ENCODE measurements around the gene SUMO2. TPM values are rescaled to one million over a fixed set of nuclear protein-coding genes. Genes with fewer than 3 reads are reported as not detected.
"Not testable (repeated sequence)": the region's sequence is repeated elsewhere in the genome, so short reads cannot be mapped to it uniquely, and the experiment has no call there.

The SUMO2 gene
- total RNA-seq, 1 experiment from 2014 or later = 675 TPM

DNA sequence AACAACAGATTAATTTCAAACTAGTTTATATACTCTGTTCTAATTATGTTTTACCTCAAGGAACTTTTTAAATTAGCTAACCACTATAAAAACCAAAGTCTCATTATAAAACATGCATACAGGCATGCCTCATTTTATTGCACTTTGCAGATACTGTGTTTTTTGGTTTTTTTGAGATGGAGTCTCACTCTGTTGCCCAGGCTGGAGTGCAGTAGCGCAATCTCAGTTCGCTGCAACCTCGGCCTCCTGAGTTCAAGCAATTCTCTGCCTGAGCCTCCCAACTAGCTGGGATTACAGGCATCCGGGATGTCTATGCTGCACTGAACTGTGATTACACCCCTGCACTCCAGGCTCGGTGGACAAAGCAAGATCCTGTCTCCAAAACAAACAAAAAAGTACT lies 19.7 kb downstream of the SUMO2 start:
- POLR2A ChIA-PET = interaction anchor here (1.0 kb wide), 1 partner anchor 8 kb away, joined by 4 read pairs; the partner anchor contains the start of gene JPT1
- peaks cover 20% of the 10 kb centered on the region for H3K4me1 ChIP-seq
- H3K27me3 Mint-ChIP-seq (ENCODE audit: insufficient read depth, unreplicated experiment) = no peaks in the 10 kb centered on the region
- CTCF ChIA-PET = interaction anchor here (0.5 to 0.6 kb wide), 2 partner anchors 9 kb away, joined by 3 read pairs; partner anchors contain the start of gene JPT1
- peaks cover 17% of the 10 kb centered on the region for H3K4me1 Mint-ChIP-seq (ENCODE audit: low read depth, unreplicated experiment)
- BruUV-seq (replicated peaks) = no TSS peak
- H3K4me3 Mint-ChIP-seq (ENCODE audit: unreplicated experiment) = no peak overlapping the region
- peak in 1 of 2 experiments; percentile 23 for DNase-seq
- no peaks in the 10 kb centered on the region for H3K9me3 ChIP-seq
- H3K27me3 ChIP-seq (replicated peaks; ENCODE audit: control insufficient read depth, insufficient read depth, low read length) = no peaks in the 10 kb centered on the region
- TF ChIP-seq, protein P1, sequence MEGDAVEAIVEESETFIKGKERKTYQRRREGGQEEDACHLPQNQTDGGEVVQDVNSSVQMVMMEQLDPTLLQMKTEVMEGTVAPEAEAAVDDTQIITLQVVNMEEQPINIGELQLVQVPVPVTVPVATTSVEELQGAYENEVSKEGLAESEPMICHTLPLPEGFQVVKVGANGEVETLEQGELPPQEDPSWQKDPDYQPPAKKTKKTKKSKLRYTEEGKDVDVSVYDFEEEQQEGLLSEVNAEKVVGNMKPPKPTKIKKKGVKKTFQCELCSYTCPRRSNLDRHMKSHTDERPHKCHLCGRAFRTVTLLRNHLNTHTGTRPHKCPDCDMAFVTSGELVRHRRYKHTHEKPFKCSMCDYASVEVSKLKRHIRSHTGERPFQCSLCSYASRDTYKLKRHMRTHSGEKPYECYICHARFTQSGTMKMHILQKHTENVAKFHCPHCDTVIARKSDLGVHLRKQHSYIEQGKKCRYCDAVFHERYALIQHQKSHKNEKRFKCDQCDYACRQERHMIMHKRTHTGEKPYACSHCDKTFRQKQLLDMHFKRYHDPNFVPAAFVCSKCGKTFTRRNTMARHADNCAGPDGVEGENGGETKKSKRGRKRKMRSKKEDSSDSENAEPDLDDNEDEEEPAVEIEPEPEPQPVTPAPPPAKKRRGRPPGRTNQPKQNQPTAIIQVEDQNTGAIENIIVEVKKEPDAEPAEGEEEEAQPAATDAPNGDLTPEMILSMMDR (IDR thresholded peaks at IDR 0.05; ENCODE audit: insufficient read depth in 1 of 2, low read depth in 1 of 2, low read length in 1 of 2, severe bottlenecking in 1 of 2, unreplicated experiment in 1 of 2) = no peak
- intact Hi-C loops (cut with micrococcal nuclease; ENCODE audit: unreplicated experiment) = no loop called here
- H3K36me3 Mint-ChIP-seq (ENCODE audit: insufficient read depth, unreplicated experiment) = peaks cover 58% of the 10 kb centered on the region
- no peak overlapping the region for H3K4me3 ChIP-seq (ENCODE audit: low read depth, low read length)
- H3K27ac Mint-ChIP-seq (ENCODE audit: unreplicated experiment) = no peak overlapping the region
- H3K36me3 ChIP-seq (ENCODE audit: control insufficient read depth, insufficient read depth, low read length) = peaks cover 2% of the 10 kb centered on the region; the same call in 1 of the 2 replicates
- H3K9me3 Mint-ChIP-seq (ENCODE audit: unreplicated experiment) = no peaks in the 10 kb centered on the region

DNA sequence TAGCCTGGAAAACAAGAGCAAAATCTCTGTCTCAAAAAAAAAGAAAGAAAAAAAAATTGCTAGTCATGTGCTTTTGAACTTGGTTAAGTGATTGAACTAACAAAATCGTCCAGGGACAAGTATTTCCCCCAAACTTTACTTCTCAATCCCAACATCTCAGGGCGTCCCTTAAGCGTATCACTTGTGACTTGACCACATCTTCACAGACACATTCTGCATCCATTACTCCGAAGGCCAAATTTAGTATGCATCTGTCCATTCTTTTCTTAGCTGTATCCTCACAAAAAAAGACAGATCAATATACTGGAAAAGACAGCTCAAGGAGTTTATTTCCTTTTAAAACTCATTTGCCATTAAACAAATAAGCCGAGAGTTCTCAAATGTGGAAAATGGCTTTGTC lies 22.5 kb downstream of the SUMO2 start:
- Mint-ChIP-seq H3K4me1 (ENCODE audit: low read depth, unreplicated experiment) (peaks cover 24% of the 10 kb centered on the region), H3K27ac (ENCODE audit: unreplicated experiment) (no peak overlapping the region), H3K36me3 (ENCODE audit: insufficient read depth, unreplicated experiment) (peaks cover 49% of the 10 kb centered on the region), H3K27me3 (ENCODE audit: insufficient read depth, unreplicated experiment) (no peaks in the 10 kb centered on the region), H3K9me3 (ENCODE audit: unreplicated experiment) (no peaks in the 10 kb centered on the region), H3K4me3 (ENCODE audit: unreplicated experiment) (no peak overlapping the region)
- Histone ChIP-seq H3K27me3 (replicated peaks; ENCODE audit: control insufficient read depth, insufficient read depth, low read length) (no peaks in the 10 kb centered on the region), H3K4me1 (peaks cover 22% of the 10 kb centered on the region), H3K36me3 (ENCODE audit: control insufficient read depth, insufficient read depth, low read length) (no peaks in the 10 kb centered on the region), H3K9me3 (no peaks in the 10 kb centered on the region), H3K4me3 (ENCODE audit: low read depth, low read length) (no peak overlapping the region)
- BruUV-seq (replicated peaks) = no TSS peak
- TF ChIP-seq, protein P1 (IDR thresholded peaks at IDR 0.05; ENCODE audit: insufficient read depth in 1 of 2, low read depth in 1 of 2, low read length in 1 of 2, severe bottlenecking in 1 of 2, unreplicated experiment in 1 of 2) = no peak
- ChIA-PET POLR2A (no interaction called here), CTCF (interaction anchor here (0.6 kb wide), 1 partner anchor 151 kb away, joined by 5 read pairs; no protein-coding TSS in a partner anchor)
- intact Hi-C loops (cut with micrococcal nuclease; ENCODE audit: unreplicated experiment) = no loop called here
- no peak for DNase-seq

DNA sequence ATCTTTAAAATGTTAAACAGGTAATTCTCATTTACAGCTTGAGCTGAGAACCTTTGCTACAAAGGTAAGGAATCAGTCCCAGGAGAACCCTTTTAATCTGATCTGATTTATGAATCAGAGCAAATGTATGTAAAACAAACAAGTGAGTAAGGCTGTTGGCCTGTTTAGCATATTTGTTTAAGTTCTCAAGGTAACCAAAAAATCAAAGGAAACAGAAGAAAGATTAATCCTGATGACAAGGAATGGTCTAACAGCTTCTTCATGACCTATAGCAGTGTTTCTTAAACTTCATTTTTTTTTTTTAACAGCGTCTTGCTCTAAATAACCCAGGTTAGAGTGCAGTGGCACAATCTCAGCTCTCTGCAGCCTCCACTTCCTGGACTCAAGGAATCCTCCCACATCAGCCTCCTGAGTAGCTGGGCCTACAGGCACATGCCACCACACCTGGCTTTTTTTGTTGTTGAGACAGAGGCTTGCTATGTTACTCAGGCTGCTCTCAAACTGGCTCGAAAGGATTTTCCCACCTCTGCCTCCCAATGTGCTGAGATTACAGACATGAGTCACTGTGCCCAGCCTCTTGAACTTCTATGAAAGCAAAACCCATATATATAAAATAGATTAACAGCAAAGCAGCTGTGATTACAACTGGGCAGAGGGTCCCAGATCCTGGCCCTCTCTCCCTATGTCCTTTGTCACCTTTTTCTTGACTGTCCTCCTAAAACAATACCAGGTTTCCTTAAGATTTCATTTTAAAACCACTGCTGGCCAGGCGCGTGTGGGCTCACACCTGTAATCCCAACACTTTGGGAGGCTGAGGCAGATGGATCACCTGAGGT lies 23.3 kb downstream of the SUMO2 start:
- Histone ChIP-seq H3K36me3 (ENCODE audit: control insufficient read depth, insufficient read depth, low read length) (no peaks in the 10 kb centered on the region), H3K4me3 (ENCODE audit: low read depth, low read length) (no peak overlapping the region), H3K4me1 (peaks cover 27% of the 10 kb centered on the region), H3K27me3 (replicated peaks; ENCODE audit: control insufficient read depth, insufficient read depth, low read length) (no peaks in the 10 kb centered on the region), H3K9me3 (no peaks in the 10 kb centered on the region)
- POLR2A ChIA-PET = interaction anchor here (0.5 kb wide), 1 partner anchor 24 kb away, joined by 4 read pairs; the partner anchor contains the start of gene SUMO2
- no peak overlapping the region for H3K4me3 Mint-ChIP-seq (ENCODE audit: unreplicated experiment)
- peaks cover 30% of the 10 kb centered on the region for H3K4me1 Mint-ChIP-seq (ENCODE audit: low read depth, unreplicated experiment)
- CTCF ChIA-PET = interaction anchor here (0.6 to 1.2 kb wide), 2 partner anchors 13 to 150 kb away, joined by 4 to 5 read pairs; no protein-coding TSS in a partner anchor
- DNase-seq = peak in 1 of 2 experiments; percentile 29
- no peaks in the 10 kb centered on the region for H3K27me3 Mint-ChIP-seq (ENCODE audit: insufficient read depth, unreplicated experiment)
- H3K9me3 Mint-ChIP-seq (ENCODE audit: unreplicated experiment) = no peaks in the 10 kb centered on the region
- H3K36me3 Mint-ChIP-seq (ENCODE audit: insufficient read depth, unreplicated experiment) = peaks cover 49% of the 10 kb centered on the region
- BruUV-seq (replicated peaks) = no TSS peak
- H3K27ac Mint-ChIP-seq (ENCODE audit: unreplicated experiment) = peak overlapping the region; percentile 83
- TF ChIP-seq, protein P1 (IDR thresholded peaks at IDR 0.05; ENCODE audit: insufficient read depth in 1 of 2, low read depth in 1 of 2, low read length in 1 of 2, severe bottlenecking in 1 of 2, unreplicated experiment in 1 of 2) = no peak
- intact Hi-C loops (cut with micrococcal nuclease; ENCODE audit: unreplicated experiment) = no loop called here

DNA sequence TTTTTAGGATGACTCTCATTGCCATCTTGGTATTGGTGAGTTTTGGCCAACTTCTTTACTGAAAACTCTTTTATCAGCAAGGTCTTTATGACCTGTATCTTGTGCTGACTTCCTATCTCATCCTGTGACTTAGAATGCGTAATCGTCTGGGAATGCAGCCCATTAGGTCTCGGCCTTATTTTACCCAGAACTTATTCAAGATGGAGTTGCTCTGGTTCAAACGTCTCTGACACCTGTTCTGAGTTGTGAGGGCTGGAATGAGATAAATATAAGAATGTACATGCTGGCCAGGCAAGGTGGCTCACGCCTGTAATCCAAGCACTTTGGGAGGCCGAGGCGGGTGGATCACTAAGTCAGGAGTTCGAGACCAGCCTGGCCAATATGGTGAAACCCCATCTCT lies 24.3 kb downstream of the SUMO2 start:
- BruUV-seq (replicated peaks); H3K4me3 ChIP-seq (ENCODE audit: low read depth, low read length); H3K9me3 Mint-ChIP-seq (ENCODE audit: unreplicated experiment); H3K4me3 Mint-ChIP-seq (ENCODE audit: unreplicated experiment); intact Hi-C loops (cut with micrococcal nuclease; ENCODE audit: unreplicated experiment); H3K9me3 ChIP-seq; H3K27ac Mint-ChIP-seq (ENCODE audit: unreplicated experiment); DNase-seq; H3K27me3 Mint-ChIP-seq (ENCODE audit: insufficient read depth, unreplicated experiment); H3K36me3 ChIP-seq (ENCODE audit: control insufficient read depth, insufficient read depth, low read length); CTCF ChIA-PET; H3K27me3 ChIP-seq (replicated peaks; ENCODE audit: control insufficient read depth, insufficient read depth, low read length): not testable (repeated sequence)
- H3K4me1 ChIP-seq = peaks cover 27% of the 10 kb centered on the region
- H3K4me1 Mint-ChIP-seq (ENCODE audit: low read depth, unreplicated experiment) = peaks cover 30% of the 10 kb centered on the region
- peaks cover 50% of the 10 kb centered on the region for H3K36me3 Mint-ChIP-seq (ENCODE audit: insufficient read depth, unreplicated experiment)
- POLR2A ChIA-PET = interaction anchor here (0.6 kb wide), 1 partner anchor 146 kb away, joined by 3 read pairs; the partner anchor contains the start of gene MRPL58
